GM12878 (cell line): ENCODE data around the gene CELF2. TPM values are rescaled to one million over a fixed set of nuclear protein-coding genes. Genes with fewer than 3 reads are reported as not detected.

Experiments used
- ATAC-seq: fragments of 200-7000 bp; cut with Tn5 transposase; 3 replicates; pipeline ENCODE4 v1.9.1; 2020; ENCODE audit warnings: mild to moderate bottlenecking, moderate library complexity
- BruUV-seq: library from RNA; stranded (reverse); fragments of 400-500 nt; replicated peaks from 2 replicates; lab custom pipeline; 2021; lab: Mats Ljungman, UMichigan
- CTCF ChIA-PET: fragments of 300-600 bp; sonication (Branson Sonifier 250); formaldehyde crosslinking; extraction: SDS; loops from one replicate; lab custom pipeline; 2021; ENCODE audit warnings: inconsistent platforms; lab: Yijun Ruan, JAX
- POLR2A ChIA-PET: fragments of 350-600 bp; formaldehyde crosslinking; extraction: SDS; loops from one replicate; lab custom pipeline; 2021; ENCODE audit warnings: inconsistent platforms; lab: Charles Lee
- RAD21 ChIA-PET: fragments of 300-600 bp; sonication (Branson Sonifier 250); formaldehyde crosslinking; loops from one replicate; lab custom pipeline; 2023; ENCODE audit warnings: antibody characterized with exemption; ENCODE audit not compliant: unreplicated experiment; lab: Charles Lee
- SMC1A ChIA-PET: fragments of 300-600 bp; sonication (Branson Sonifier 250); formaldehyde crosslinking; loops from one replicate; lab custom pipeline; 2023; ENCODE audit not compliant: unreplicated experiment, uncharacterized antibody; lab: Charles Lee
- DNase-seq: peaks from one replicate; pipeline ENCODE4 v3.0.0-alpha.2; 2011; ENCODE audit warnings: low read depth, low spot score
- FAIRE-seq: peaks from 3 replicates; lab custom pipeline; 2011; peaks lifted over from hg19 to GRCh38; lab: Jason Lieb, UNC
- H2AFZ ChIP-seq: 2 replicates; pipeline ENCODE4 v1.6.0; 2011; ENCODE audit warnings: low read depth, low read length, control low read depth; ENCODE audit not compliant: control insufficient read depth
- H3K27ac ChIP-seq: 2 replicates; pipeline ENCODE4 v1.5.1; 2011; ENCODE audit warnings: control low read depth; ENCODE audit not compliant: control insufficient read depth, insufficient read depth
- H3K27me3 ChIP-seq, 2 experiments: replicated peaks in 1 of 2; 2 replicates each; pipeline versions ENCODE4 v1.6.0 to v1.6.1; 2011; ENCODE audit warnings: low read length in 1 of 2; ENCODE audit not compliant: control insufficient read depth in 2 of 2, insufficient read depth in 2 of 2
- H3K36me3 ChIP-seq, 2 experiments: 2 replicates each; pipeline ENCODE4 v1.5.1; 2011; ENCODE audit warnings: low read length in 1 of 2; ENCODE audit not compliant: control insufficient read depth in 2 of 2, insufficient read depth in 2 of 2
- H3K4me1 ChIP-seq: 2 replicates; pipeline ENCODE4 v1.6.1; 2011; ENCODE audit warnings: mild to moderate bottlenecking, low read length, moderate library complexity, mixed read lengths; ENCODE audit not compliant: control insufficient read depth, insufficient read depth
- H3K4me2 ChIP-seq: 2 replicates; pipeline ENCODE4 v1.6.0; 2011; ENCODE audit warnings: control low read depth; ENCODE audit not compliant: control insufficient read depth, insufficient read depth
- H3K4me3 ChIP-seq: fragments of 200-600 bp; sonication (generic); 2 replicates; pipeline ENCODE4 v1.5.1; 2016
- H3K79me2 ChIP-seq: 2 replicates; pipeline ENCODE4 v1.6.0; 2011; ENCODE audit warnings: low read length; ENCODE audit not compliant: control insufficient read depth, insufficient read depth
- H3K9ac ChIP-seq: 2 replicates; pipeline ENCODE4 v1.8.0; 2011; ENCODE audit warnings: low read length, control low read depth, mixed read lengths; ENCODE audit not compliant: control insufficient read depth, insufficient read depth
- H3K9me3 ChIP-seq: replicated peaks from 3 replicates; pipeline ENCODE4 v1.5.1; 2011; ENCODE audit warnings: mild to moderate bottlenecking, low read length; ENCODE audit not compliant: control insufficient read depth, insufficient read depth
- H4K20me1 ChIP-seq: 2 replicates; pipeline ENCODE4 v1.6.0; 2011; ENCODE audit not compliant: control insufficient read depth, insufficient read depth
- BMI1 ChIP-seq: fragments of 450-650 bp; IDR thresholded peaks from 2 replicates; pipeline ENCODE4 v1.6.1; 2016; ENCODE audit warnings: mild to moderate bottlenecking, moderate library complexity, borderline replicate concordance
- CBFB ChIP-seq: IDR thresholded peaks from 2 replicates; pipeline ENCODE4 v1.6.1; 2016; ENCODE audit warnings: antibody characterized with exemption, low read depth
- CBX3 ChIP-seq: fragments of 200-600 bp; sonication (generic); IDR thresholded peaks from 2 replicates; pipeline ENCODE4 v1.6.1; 2016; ENCODE audit warnings: low read depth, borderline replicate concordance
- CEBPB ChIP-seq, 2 experiments: fragments of 150-350 bp in 1 of 2; IDR thresholded peaks; 2 replicates each; pipeline ENCODE4 v1.6.1; 2012 to 2014; ENCODE audit warnings: low read depth in 2 of 2, low read length in 2 of 2, borderline replicate concordance in 1 of 2, inconsistent platforms in 1 of 2
- EGR1 ChIP-seq, 2 experiments: IDR thresholded peaks; 1 replicate in 1 of 2; 2 replicates in 1 of 2; pipeline ENCODE4 v1.6.1; 2011 to 2012; ENCODE audit warnings: low read depth in 2 of 2, low read length in 2 of 2, borderline replicate concordance in 1 of 2, mild to moderate bottlenecking in 1 of 2, moderate library complexity in 1 of 2
- KLF5 ChIP-seq: fragments of 450-650 bp; IDR thresholded peaks from 2 replicates; pipeline ENCODE4 v1.6.1; 2014; ENCODE audit warnings: mild to moderate bottlenecking; ENCODE audit not compliant: partially characterized antibody
- MTA2 ChIP-seq: fragments of 450-650 bp; IDR thresholded peaks from 2 replicates; pipeline ENCODE4 v1.6.1; 2016; ENCODE audit warnings: low read depth, mild to moderate bottlenecking, moderate library complexity
- POLR2AphosphoS2 ChIP-seq: IDR thresholded peaks from 2 replicates; pipeline ENCODE4 v1.6.1; 2011; ENCODE audit warnings: low read depth, mild to moderate bottlenecking, low read length, improper control_type of control experiment, moderate library complexity
- RELB ChIP-seq: fragments of 450-650 bp; IDR thresholded peaks from 2 replicates; pipeline ENCODE4 v1.6.1; 2017; ENCODE audit warnings: low read depth, mild to moderate bottlenecking, moderate library complexity
- RFX5 ChIP-seq: IDR thresholded peaks from 2 replicates; pipeline ENCODE4 v1.6.1; 2011; ENCODE audit warnings: low read depth, low read length, improper control_type of control experiment
- SKIL ChIP-seq: fragments of 450-650 bp; IDR thresholded peaks from 2 replicates; pipeline ENCODE4 v1.6.1; 2017; ENCODE audit warnings: mild to moderate bottlenecking, low read depth, inconsistent platforms; ENCODE audit not compliant: poor library complexity, severe bottlenecking
- SUPT20H ChIP-seq: IDR thresholded peaks from 2 replicates; pipeline ENCODE4 v1.6.1; 2011; ENCODE audit warnings: low read depth, mild to moderate bottlenecking, low read length, moderate library complexity, borderline replicate concordance; ENCODE audit not compliant: control insufficient read depth
- USF1 ChIP-seq: IDR thresholded peaks from 2 replicates; pipeline ENCODE4 v1.6.1; 2011; ENCODE audit warnings: borderline replicate concordance, low read depth, mild to moderate bottlenecking, moderate library complexity, mixed read lengths, low read length; ENCODE audit not compliant: insufficient read depth; ENCODE audit errors: extremely low read length
- YBX1 ChIP-seq: fragments of 450-650 bp; IDR thresholded peaks from 2 replicates; pipeline ENCODE4 v1.6.1; 2016; ENCODE audit warnings: antibody characterized with exemption
- ZBTB4 ChIP-seq: fragments of 450-650 bp; formaldehyde crosslinking; IDR thresholded peaks from 2 replicates; pipeline ENCODE4 v1.4.0; 2022; ENCODE audit warnings: mild to moderate bottlenecking, moderate library complexity
- ZNF207 ChIP-seq: fragments of 450-650 bp; IDR thresholded peaks from 2 replicates; pipeline ENCODE4 v1.6.1; 2014; ENCODE audit warnings: antibody characterized with exemption, mild to moderate bottlenecking, borderline replicate concordance
- WGBS: methylation state at CpG from one replicate; pipeline ENCODE4 v1.1.6; 2016; ENCODE audit warnings: low lambda C conversion rate; ENCODE audit not compliant: insufficient replicate concordance, insufficient coverage; ENCODE audit errors: missing lambda C conversion rate; 5-methylcytosine and 5-hydroxymethylcytosine counted together
- in situ Hi-C: fragments of 300-500 bp; cut with MboI; formaldehyde crosslinking; loops from 9 replicates; pipeline ENCODE4 v1.14.3; 2018; ENCODE audit warnings: mixed read lengths
- intact Hi-C: fragments of 100-400 bp; cut with micrococcal nuclease; formaldehyde crosslinking; loops from one replicate; pipeline ENCODE4 v1.14.2; 2022; ENCODE audit not compliant: unreplicated experiment
- polyA plus RNA-seq, 11 experiments: library from polyadenylated mRNA; depleted of rRNA in 4 of 11; unstranded in 6 of 11; stranded (reverse) in 5 of 11; fragments of >200 nt; fragmentation: Nextera tagmentation in 4 of 11; fragmentation: Illumina TruSeq in 1 of 11; extraction: Ambion mirVana in 4 of 11; extraction: Trizol in 1 of 11; gene quantifications; 1 replicate in 1 of 11; 2 replicates in 10 of 11; pipeline versions ENCODE4 v1.2.1 to v1.2.3, GENCODE V29; 2011 to 2016; ENCODE audit warnings: inconsistent platforms in 2 of 11, missing spikeins in 2 of 11, low read depth in 1 of 11
- total RNA-seq, 4 experiments: library from RNA; depleted of rRNA in 3 of 4; stranded (reverse); fragments of >200 nt in 3 of 4; fragmentation: Illumina TruSeq in 1 of 4; extraction: Trizol in 1 of 4; gene quantifications; 2 replicates each; pipeline versions ENCODE4 v1.2.1 to v1.2.3, GENCODE V29; 2013 to 2021

CELF2 gene
- total and polyA plus RNA-seq, 10 of the 15 experiments (the other 5 are each of a cell fraction or from before 2014, with no cell fraction given), result 20.8 to 129 (median 86.3) TPM

GRCh38 chr10:11020548-11020942 lies 2.9 kb downstream of the CELF2 start:
- ChIA-PET RAD21 (no interaction called here), SMC1A (interaction anchor here (1.2 to 1.4 kb wide), 3 partner anchors 9 to 17 kb away, joined by 3 to 4 read pairs (median 4); no protein-coding TSS in a partner anchor), CTCF (interaction anchor here (1.4 kb wide), 1 partner anchor 15 kb away, joined by 4 read pairs; no protein-coding TSS in a partner anchor), POLR2A (no interaction called here)
- Histone ChIP-seq H3K27me3 (peaks cover 2 to 23% of the 10 kb centered on the region in 2 experiments; a peak in 3 of 4 replicates), H3K9ac (no peak overlapping the region), H3K4me1 (no peaks in the 10 kb centered on the region), H3K4me3 (no peak overlapping the region), H3K79me2 (no peaks in the 10 kb centered on the region), H3K36me3 (no peaks in the 10 kb centered on the region), H2AFZ (no peak overlapping the region), H3K27ac (no peak overlapping the region), H4K20me1 (no peaks in the 10 kb centered on the region), H3K4me2 (no peak overlapping the region), H3K9me3 (no peaks in the 10 kb centered on the region)
- DNase-seq (no peak), ATAC-seq (no peak), FAIRE-seq (no peak)
- in situ Hi-C loops, result no loop called here
- WGBS, result 39% methylated on average over 6 of the region's 6 CpGs
- TF ChIP-seq POLR2AphosphoS2 (no peak), SKIL (no peak), BMI1 (no peak), YBX1 (no peak), CEBPB (IDR thresholded peaks at IDR 0.05; ENCODE audit: borderline replicate concordance in 1 of 2, low read depth in 2 of 2, low read length in 2 of 2) (no peak), SUPT20H (no peak), ZBTB4 (no peak), RFX5 (no peak), USF1 (no peak), EGR1 (IDR thresholded peaks at IDR 0.05; ENCODE audit: borderline replicate concordance in 1 of 2, low read depth in 2 of 2, low read length in 2 of 2) (no peak), KLF5 (no peak), CBFB (no peak), RELB (no peak), MTA2 (no peak), CBX3 (no peak), ZNF207 (no peak)
- BruUV-seq, result TSS peak; percentile 46
- intact Hi-C loops, result no loop called here
